GM18870 (cell line): ENCODE measurements around the gene NSMF.

Experiments
- ATAC-seq: cut with Tn5 transposase; IDR thresholded peaks from one replicate; pipeline ENCODE4 v1.9.1; 2021; ENCODE audit warnings: moderate library complexity; ENCODE audit not compliant: unreplicated experiment

The NSMF gene

GRCh38 chr9:137459152-137459600 is at the start of gene NSMF:
TSS of gene NSMF (minus strand) at chr9:137459334. CDS start at chr9:137459102, 232 bp downstream.
- ATAC-seq = no peak

GRCh38 chr9:137506702-137507171 is 47.6 kb upstream of the NSMF start:
- ATAC-seq = no peak

- ATAC-seq = no peak
Observed at GRCh38 chr9:137506274-137506673, 47.1 kb upstream of the NSMF start.

GRCh38 chr9:137505421-137506140 is 46.4 kb upstream of the NSMF start:
- ATAC-seq = no peak

GRCh38 chr9:137504432-137504777 is 45.3 kb upstream of the NSMF start:
- no peak for ATAC-seq

GRCh38 chr9:137502008-137502911 is 43.1 kb upstream of the NSMF start:
- no peak for ATAC-seq

GRCh38 chr9:137501457-137501856 is 42.3 kb upstream of the NSMF start:
- no peak for ATAC-seq

- ATAC-seq = no peak
Observed at GRCh38 chr9:137500666-137501397, 41.7 kb upstream of the NSMF start.

GRCh38 chr9:137499858-137500661 is 40.9 kb upstream of the NSMF start:
- ATAC-seq = no peak

- no peak for ATAC-seq
Observed at GRCh38 chr9:137499416-137499815, 40.3 kb upstream of the NSMF start.

- no peak for ATAC-seq
Observed at GRCh38 chr9:137498720-137499150, 39.6 kb upstream of the NSMF start.

- no peak for ATAC-seq
Observed at GRCh38 chr9:137497921-137498719, 39.0 kb upstream of the NSMF start.

- ATAC-seq = no peak
Observed at GRCh38 chr9:137496601-137497375, 37.7 kb upstream of the NSMF start.

GRCh38 chr9:137494550-137495351 is 35.6 kb upstream of the NSMF start:
- ATAC-seq = no peak

- ATAC-seq = no peak
Observed at GRCh38 chr9:137494104-137494544, 35.0 kb upstream of the NSMF start.

- ATAC-seq = no peak
Observed at GRCh38 chr9:137493364-137494103, 34.4 kb upstream of the NSMF start.
